Ishikawa (cell line): ENCODE measurements around the gene TEDC2.

Experiments used
- EGR1 ChIP-seq: IDR thresholded peaks from 2 replicates; pipeline ENCODE4 v1.6.1; 2012
- EP300 ChIP-seq: IDR thresholded peaks from 2 replicates; pipeline ENCODE4 v1.6.1; 2012; ENCODE audit warnings: borderline replicate concordance
- RAD21 ChIP-seq: IDR thresholded peaks from 2 replicates; pipeline ENCODE4 v1.6.1; 2012; ENCODE audit warnings: low read depth
- ZBTB7A ChIP-seq: IDR thresholded peaks from 2 replicates; pipeline ENCODE4 v1.6.1; 2012; ENCODE audit warnings: low read depth
- TF ChIP-seq, protein P1 (sequence below): IDR thresholded peaks from 2 replicates; pipeline ENCODE4 v1.6.1; 2012
- TF ChIP-seq, protein P2 (sequence below): IDR thresholded peaks from 2 replicates; pipeline ENCODE4 v1.6.1; 2012; ENCODE audit warnings: low read depth, mild to moderate bottlenecking

DNA sequence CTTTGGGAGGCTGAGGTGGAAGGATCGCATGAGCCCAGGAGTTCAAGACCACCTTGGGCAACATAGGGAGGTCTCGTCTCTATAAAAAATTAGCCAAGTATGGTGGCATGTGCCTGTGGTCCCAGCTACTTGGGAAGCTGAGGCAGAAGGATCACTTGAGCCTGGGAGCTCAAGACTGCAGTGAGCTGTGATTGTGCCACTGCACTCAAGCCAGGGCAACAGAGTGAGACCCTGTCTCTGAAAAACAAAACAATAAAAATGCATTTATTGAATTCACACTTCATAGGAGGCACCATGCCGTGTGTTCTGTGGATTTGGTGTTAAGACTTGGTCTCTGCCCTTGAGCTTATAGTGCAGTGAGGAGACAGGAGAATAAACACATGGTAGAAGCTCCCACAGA, 17.4 kb downstream of the TEDC2 start:
- TF ChIP-seq EP300 (no peak), RAD21 (no peak), ZBTB7A (no peak), EGR1 (no peak)
- TF ChIP-seq, protein P1, sequence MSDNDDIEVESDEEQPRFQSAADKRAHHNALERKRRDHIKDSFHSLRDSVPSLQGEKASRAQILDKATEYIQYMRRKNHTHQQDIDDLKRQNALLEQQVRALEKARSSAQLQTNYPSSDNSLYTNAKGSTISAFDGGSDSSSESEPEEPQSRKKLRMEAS: no peak
- TF ChIP-seq, protein P2, sequence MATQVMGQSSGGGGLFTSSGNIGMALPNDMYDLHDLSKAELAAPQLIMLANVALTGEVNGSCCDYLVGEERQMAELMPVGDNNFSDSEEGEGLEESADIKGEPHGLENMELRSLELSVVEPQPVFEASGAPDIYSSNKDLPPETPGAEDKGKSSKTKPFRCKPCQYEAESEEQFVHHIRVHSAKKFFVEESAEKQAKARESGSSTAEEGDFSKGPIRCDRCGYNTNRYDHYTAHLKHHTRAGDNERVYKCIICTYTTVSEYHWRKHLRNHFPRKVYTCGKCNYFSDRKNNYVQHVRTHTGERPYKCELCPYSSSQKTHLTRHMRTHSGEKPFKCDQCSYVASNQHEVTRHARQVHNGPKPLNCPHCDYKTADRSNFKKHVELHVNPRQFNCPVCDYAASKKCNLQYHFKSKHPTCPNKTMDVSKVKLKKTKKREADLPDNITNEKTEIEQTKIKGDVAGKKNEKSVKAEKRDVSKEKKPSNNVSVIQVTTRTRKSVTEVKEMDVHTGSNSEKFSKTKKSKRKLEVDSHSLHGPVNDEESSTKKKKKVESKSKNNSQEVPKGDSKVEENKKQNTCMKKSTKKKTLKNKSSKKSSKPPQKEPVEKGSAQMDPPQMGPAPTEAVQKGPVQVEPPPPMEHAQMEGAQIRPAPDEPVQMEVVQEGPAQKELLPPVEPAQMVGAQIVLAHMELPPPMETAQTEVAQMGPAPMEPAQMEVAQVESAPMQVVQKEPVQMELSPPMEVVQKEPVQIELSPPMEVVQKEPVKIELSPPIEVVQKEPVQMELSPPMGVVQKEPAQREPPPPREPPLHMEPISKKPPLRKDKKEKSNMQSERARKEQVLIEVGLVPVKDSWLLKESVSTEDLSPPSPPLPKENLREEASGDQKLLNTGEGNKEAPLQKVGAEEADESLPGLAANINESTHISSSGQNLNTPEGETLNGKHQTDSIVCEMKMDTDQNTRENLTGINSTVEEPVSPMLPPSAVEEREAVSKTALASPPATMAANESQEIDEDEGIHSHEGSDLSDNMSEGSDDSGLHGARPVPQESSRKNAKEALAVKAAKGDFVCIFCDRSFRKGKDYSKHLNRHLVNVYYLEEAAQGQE: no peak
